Ovary (tissue), 9 donors: ENCODE data around the gene ANKRD33B. TPM values are rescaled to one million over a fixed set of nuclear protein-coding genes. Genes with fewer than 3 reads are reported as not detected.

Experiments used
- DNase-seq, 5 donors: peaks; one replicate each; pipeline ENCODE4 v3.0.0-alpha.2; 2019 to 2020
- H3K27ac ChIP-seq, 2 donors: fragments of 200-600 bp; one replicate each; pipeline versions ENCODE4 v1.5.1 to v1.8.0; 2019 to 2022
- H3K27me3 ChIP-seq: fragments of 200-600 bp; one replicate; pipeline ENCODE4 v1.8.0; 2022
- H3K36me3 ChIP-seq: fragments of 200-600 bp; sonication (generic); one replicate; pipeline ENCODE4 v1.5.1; 2019
- H3K4me1 ChIP-seq: one replicate; pipeline ENCODE4 v1.8.1; 2013; ENCODE audit warnings: mild to moderate bottlenecking, moderate library complexity; ENCODE audit not compliant: insufficient read depth
- H3K4me3 ChIP-seq: fragments of 200-600 bp; sonication (generic); one replicate; pipeline ENCODE4 v1.5.1; 2017
- H3K9me3 ChIP-seq, 2 donors: fragments of 200-600 bp in 1 of 2; sonication (generic) in 1 of 2; one replicate each; pipeline versions ENCODE4 v1.5.1 to v1.8.1; 2013 to 2019; ENCODE audit warnings: mild to moderate bottlenecking in 1 of 2, moderate library complexity in 1 of 2
- CTCF ChIP-seq, 3 donors: fragments of 450-650 bp in 2 of 3; fragments of 200-600 bp in 1 of 3; IDR thresholded peaks; one replicate each; pipeline versions ENCODE4 v1.5.1 to v1.8.0; 2016 to 2022; ENCODE audit warnings: antibody characterized with exemption in 3 of 3, mild to moderate bottlenecking in 1 of 3
- EP300 ChIP-seq: sonication (generic); formaldehyde crosslinking; IDR thresholded peaks from one replicate; pipeline ENCODE4 v1.6.1; 2017; ENCODE audit warnings: antibody characterized with exemption
- POLR2A ChIP-seq: fragments of 450-650 bp; IDR thresholded peaks from one replicate; pipeline ENCODE4 v1.6.1; 2017; ENCODE audit warnings: antibody characterized with exemption, mild to moderate bottlenecking, moderate library complexity
- WGBS, 3 donors: extraction: QIAGEN DNeasy Blood & Tissue Kit in 1 of 3; methylation state at CpG; one replicate each; pipeline versions ENCODE4 v1.1.5 to v1.1.7; 2013 to 2017; 5-methylcytosine and 5-hydroxymethylcytosine counted together
- intact Hi-C, 4 donors: fragments of 100-400 bp; cut with DNase I; formaldehyde crosslinking; loops; one replicate each; pipeline versions ENCODE4 v1.11.0 to v1.15.1; 2022 to 2023
- polyA plus RNA-seq, 2 donors: library from polyadenylated mRNA; stranded (reverse); fragments of 200-250 nt in 1 of 2; fragments of 350-450 nt in 1 of 2; fragmentation: Illumina TruSeq in 1 of 2; extraction: RNeasy Lipid Tissue Mini Kit (QIAGEN cat#74804) in 1 of 2; gene quantifications; one replicate each; pipeline ENCODE4 v1.2.3, GENCODE V29; 2013 to 2014
- total RNA-seq, 7 donors: library from RNA; depleted of rRNA in 2 of 7; stranded (reverse); fragments of >200 nt in 2 of 7; fragmentation: NEBNext Ultra II Directional in 3 of 7; extraction: Animal tissue kit (Norgen Biotek cat#: 25700) in 3 of 7; gene quantifications; one replicate each; pipeline versions ENCODE4 v1.1.0 to v1.2.4, GENCODE V29; 2016 to 2023
- donor health status: DM: no; HTN: no; CAD: no; lungs with moderate emphysema.
- donor health status: DM: no; HTN: no; CAD: no.
- donor health status: Bipolar disorder and iron deficiency.
- donor health status: DM: yes; HTN: yes; CAD: no.
- donor health status: DM: no; HTN: no; CAD: no.
- donor health status: DM: yes; HTN: yes; CAD: no.

Gene ANKRD33B
- total and polyA plus RNA-seq, 9 donors = 0.65 to 13.3 (median 1.9) TPM

GRCh38 chr5:10612251-10612650 lies 48.4 kb downstream of the ANKRD33B start:
- Histone ChIP-seq H3K27me3 (no peaks in the 10 kb centered on the region), H3K36me3 (no peaks in the 10 kb centered on the region), H3K4me1 (no peaks in the 10 kb centered on the region), H3K9me3 (no peaks in the 10 kb centered on the region), H3K27ac (no peak overlapping the region), H3K4me3 (no peak overlapping the region)
- WGBS, 3 donors = 70 to 87% (median 74%) methylated on average over 5 of the region's 5 CpGs
- TF ChIP-seq EP300 (no peak), POLR2A (no peak), CTCF (IDR thresholded peaks at IDR 0.05) (no peak)
- DNase-seq = no peak
- intact Hi-C loops = no loop called here

- intact Hi-C loops = no loop called here
- no peak for DNase-seq
- H3K9me3 ChIP-seq = no peaks in the 10 kb centered on the region
- H3K36me3 ChIP-seq = no peaks in the 10 kb centered on the region
- WGBS, 3 donors = 93 to 98% (median 95%) methylated on average over 3 of the region's 3 CpGs
- H3K27me3 ChIP-seq = no peaks in the 10 kb centered on the region
- H3K4me1 ChIP-seq = no peaks in the 10 kb centered on the region
- no peak overlapping the region for H3K4me3 ChIP-seq
- TF ChIP-seq POLR2A (no peak), CTCF (IDR thresholded peaks at IDR 0.05) (no peak), EP300 (no peak)
- H3K27ac ChIP-seq = no peak overlapping the region
Measured at GRCh38 chr5:10615693-10616092, 51.8 kb downstream of the ANKRD33B start.

GRCh38 chr5:10617103-10617502 lies 53.2 kb downstream of the ANKRD33B start:
- H3K9me3 ChIP-seq = no peaks in the 10 kb centered on the region
- H3K4me3 ChIP-seq = no peak overlapping the region
- intact Hi-C loops = no loop called here
- 81 to 91% (median 89%) methylated on average over 9 to 10 of the region's 10 CpGs for WGBS, 3 donors
- no peaks in the 10 kb centered on the region for H3K27me3 ChIP-seq
- TF ChIP-seq EP300 = no peak
- no peak for TF ChIP-seq CTCF (IDR thresholded peaks at IDR 0.05)
- TF ChIP-seq POLR2A = no peak
- no peaks in the 10 kb centered on the region for H3K36me3 ChIP-seq
- no peak for DNase-seq
- H3K27ac ChIP-seq = no peak overlapping the region
- H3K4me1 ChIP-seq = no peaks in the 10 kb centered on the region

GRCh38 chr5:10618311-10618710 lies 54.4 kb downstream of the ANKRD33B start:
- intact Hi-C loops = no loop called here
- 89 to 94% (median 94%) methylated on average over 17 of the region's 17 CpGs for WGBS, 3 donors

More at GRCh38 chr5:10618311-10618710, 54.4 kb downstream of the ANKRD33B start:
- Histone ChIP-seq H3K9me3 (no peaks in the 10 kb centered on the region), H3K4me1 (no peaks in the 10 kb centered on the region), H3K36me3 (no peaks in the 10 kb centered on the region), H3K27me3 (no peaks in the 10 kb centered on the region), H3K4me3 (no peak overlapping the region), H3K27ac (no peak overlapping the region)
- TF ChIP-seq POLR2A (no peak), EP300 (no peak), CTCF (IDR thresholded peaks at IDR 0.05) (no peak)
- no peak for DNase-seq
